Spleen (tissue), 7 donors: ENCODE measurements around the gene PDE1A.

Source experiments
- POLR2A ChIP-seq, 3 donors: fragments of 450-650 bp; IDR thresholded peaks; one replicate each; pipeline ENCODE4 v1.5.1; 2017; ENCODE audit warnings: antibody characterized with exemption in 3 of 3, mild to moderate bottlenecking in 1 of 3
- TF ChIP-seq, protein P1 (sequence below), 11 experiments: fragments of 200-600 bp in 7 of 11; fragments of 450-650 bp in 4 of 11; sonication (generic) in 4 of 11; IDR thresholded peaks in 8 of 11; conservative IDR thresholded peaks in 3 of 11; 1 replicate in 7 of 11; 2 replicates in 4 of 11; pipeline versions ENCODE4 v1.4.0 to v1.8.0; 2016 to 2021; ENCODE audit warnings: antibody characterized with exemption in 11 of 11, inconsistent platforms in 4 of 11, mild to moderate bottlenecking in 1 of 11
- donor health status: DM: no; HTN: no; CAD: no; lungs with moderate emphysema.
- donor health status: DM: no; HTN: no; CAD: no.
- donor health status: DM: no; HTN: no; CAD: no.

DNA sequence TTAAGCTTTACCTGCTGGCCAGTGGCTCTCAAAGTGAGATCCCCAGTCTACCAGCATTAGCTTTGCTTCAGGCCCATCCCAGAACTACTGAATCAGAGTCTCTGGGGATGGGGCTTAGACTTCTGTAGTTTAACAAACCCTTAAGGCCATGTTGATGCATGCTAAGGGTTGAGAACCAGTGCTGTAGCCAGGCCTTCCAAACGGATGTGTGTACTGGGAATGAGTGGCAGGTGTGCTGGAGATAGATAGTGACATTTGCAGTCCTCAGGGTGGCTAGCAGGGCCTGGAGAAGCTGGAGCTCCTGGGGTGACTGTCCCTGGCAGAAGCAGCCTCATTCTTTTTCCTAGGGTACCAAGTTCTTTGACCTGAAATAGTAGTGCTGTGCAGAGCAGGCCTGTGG, 292.6 kb downstream of the PDE1A start:
- TF ChIP-seq POLR2A (IDR thresholded peaks at IDR 0.05): no peak
- TF ChIP-seq, protein P1, sequence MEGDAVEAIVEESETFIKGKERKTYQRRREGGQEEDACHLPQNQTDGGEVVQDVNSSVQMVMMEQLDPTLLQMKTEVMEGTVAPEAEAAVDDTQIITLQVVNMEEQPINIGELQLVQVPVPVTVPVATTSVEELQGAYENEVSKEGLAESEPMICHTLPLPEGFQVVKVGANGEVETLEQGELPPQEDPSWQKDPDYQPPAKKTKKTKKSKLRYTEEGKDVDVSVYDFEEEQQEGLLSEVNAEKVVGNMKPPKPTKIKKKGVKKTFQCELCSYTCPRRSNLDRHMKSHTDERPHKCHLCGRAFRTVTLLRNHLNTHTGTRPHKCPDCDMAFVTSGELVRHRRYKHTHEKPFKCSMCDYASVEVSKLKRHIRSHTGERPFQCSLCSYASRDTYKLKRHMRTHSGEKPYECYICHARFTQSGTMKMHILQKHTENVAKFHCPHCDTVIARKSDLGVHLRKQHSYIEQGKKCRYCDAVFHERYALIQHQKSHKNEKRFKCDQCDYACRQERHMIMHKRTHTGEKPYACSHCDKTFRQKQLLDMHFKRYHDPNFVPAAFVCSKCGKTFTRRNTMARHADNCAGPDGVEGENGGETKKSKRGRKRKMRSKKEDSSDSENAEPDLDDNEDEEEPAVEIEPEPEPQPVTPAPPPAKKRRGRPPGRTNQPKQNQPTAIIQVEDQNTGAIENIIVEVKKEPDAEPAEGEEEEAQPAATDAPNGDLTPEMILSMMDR (IDR thresholded peaks at IDR 0.05 in 8 of 11, conservative IDR thresholded peaks at IDR 0.05 in 3 of 11): no peak
